Measurements from ENCODE around the gene PCSK6.
"Not testable (repeated sequence)": the region's sequence is repeated elsewhere in the genome, so short reads cannot be mapped to it uniquely, and the experiment has no call there.

Gene PCSK6

GRCh38 chr15:101482526-101483371, 6.8 kb downstream of the PCSK6 start:
- no peak for DNase-seq (ENCODE audit: low read depth)

- DNase-seq (ENCODE audit: low read depth): no peak
Measured at GRCh38 chr15:101481917-101482525, 7.5 kb downstream of the PCSK6 start.

DNA sequence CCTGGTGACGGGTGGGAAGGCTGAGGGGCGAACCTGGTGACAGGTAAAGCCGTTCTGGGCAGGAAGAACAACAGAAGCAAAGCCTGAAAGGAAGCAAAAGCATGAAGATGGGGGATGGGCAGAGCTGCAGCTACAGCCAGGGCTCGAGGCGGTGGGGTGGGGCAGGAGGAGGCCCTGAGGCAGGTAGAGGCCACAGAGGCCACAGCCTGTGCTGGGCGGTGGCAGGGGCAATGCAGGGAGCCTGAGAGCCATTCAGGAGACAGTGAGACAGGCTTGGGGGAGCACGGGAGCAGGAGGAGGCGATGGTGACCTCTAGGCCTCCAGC, 8.2 kb downstream of the PCSK6 start:
- DNase-seq (ENCODE audit: low read depth): no peak

DNA sequence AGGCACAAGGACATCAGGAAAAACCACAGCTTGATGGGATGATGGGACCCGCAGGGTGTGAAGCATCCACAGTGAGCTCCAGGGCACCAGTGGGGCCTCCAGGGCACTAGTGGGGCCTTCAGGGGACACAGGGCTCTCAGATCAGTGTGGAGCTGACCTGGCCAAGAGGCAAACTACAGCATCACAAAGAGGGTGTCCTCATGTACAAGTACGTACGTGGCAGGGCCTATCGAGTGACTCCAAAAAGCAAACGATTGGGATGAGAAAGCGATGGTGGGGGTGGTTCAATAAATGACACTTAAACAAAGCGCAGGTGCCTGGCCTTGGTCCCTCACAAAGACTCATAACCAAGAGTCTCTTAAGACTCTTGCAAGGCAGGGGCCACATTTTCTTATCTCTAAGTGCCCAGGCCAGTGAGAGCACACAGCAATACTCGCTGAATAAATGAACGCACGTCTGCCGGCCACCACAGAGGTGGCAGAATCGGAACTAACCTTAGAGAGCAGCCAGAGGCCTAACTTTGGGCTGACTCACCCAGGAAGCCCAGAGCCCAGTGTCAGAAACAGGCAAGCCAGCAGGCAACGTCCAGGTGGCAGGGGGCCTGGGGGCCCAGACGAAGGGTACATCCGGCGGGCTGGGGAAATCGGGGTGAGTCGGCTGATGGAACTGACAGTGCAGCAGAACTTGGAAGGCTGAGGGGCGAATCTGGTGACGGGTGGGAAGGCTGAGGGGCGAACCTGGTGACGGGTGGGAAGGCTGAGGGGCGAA, 8.7 kb downstream of the PCSK6 start:
- DNase-seq (ENCODE audit: low read depth): no peak

- DNase-seq (ENCODE audit: low read depth): no peak
Measured at GRCh38 chr15:101479851-101480612, 9.5 kb downstream of the PCSK6 start.

- no peak for DNase-seq (ENCODE audit: low read depth)
Measured at GRCh38 chr15:101479342-101479845, 10.1 kb downstream of the PCSK6 start.

DNA sequence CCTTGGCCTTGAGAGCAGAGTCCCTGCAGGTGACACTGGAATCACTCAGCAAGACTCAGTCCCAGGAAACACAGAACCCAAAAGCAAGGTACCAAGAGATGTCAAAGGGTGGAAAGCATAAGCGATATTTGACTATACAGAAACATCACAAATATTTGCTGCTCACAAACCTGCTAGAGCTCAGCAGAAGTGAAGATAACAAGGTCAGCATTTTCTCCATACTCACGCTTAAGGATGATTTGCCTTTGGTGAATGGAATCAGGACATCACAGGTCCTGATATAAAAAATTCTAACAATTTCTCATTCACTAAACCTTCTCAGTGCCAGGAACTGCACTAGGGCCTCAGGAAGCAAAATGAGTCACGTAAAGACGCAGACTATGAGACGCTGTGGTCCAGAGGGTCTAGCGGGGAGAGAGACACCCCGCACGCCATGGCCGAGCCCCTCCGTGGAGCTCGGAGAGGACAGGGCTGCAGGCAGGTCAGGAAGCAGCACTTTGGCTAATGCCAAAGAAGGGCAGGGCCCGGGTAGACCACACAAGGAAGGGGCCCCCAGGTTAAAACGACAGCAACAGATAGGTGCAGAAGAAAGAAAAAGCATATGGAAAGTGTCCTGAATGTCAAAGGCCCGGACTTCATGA, 10.7 kb downstream of the PCSK6 start:
- DNase-seq (ENCODE audit: low read depth): no peak

- no peak for DNase-seq (ENCODE audit: low read depth)
Measured at GRCh38 chr15:101477851-101478362, 11.6 kb downstream of the PCSK6 start.

DNA sequence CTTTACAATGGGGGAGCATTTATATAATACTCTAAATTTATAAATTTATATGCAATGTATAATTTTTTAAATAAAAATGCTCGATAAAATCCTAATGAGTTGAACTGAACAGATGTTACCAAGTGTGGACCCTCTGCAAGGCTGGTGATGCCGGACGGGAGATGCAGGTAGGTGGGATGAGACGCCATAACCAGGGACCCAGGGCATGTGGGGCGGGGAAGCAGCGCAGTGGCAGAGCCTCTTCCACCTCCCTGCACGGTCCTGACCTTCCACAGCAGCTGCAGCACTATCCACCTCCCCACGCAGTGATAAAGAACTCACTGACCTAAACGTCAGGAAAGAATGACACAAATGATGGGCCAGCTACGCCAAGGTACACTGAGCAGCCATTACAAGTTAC, 12.8 kb downstream of the PCSK6 start:
- DNase-seq (ENCODE audit: low read depth): no peak

GRCh38 chr15:101474983-101475382, 14.5 kb downstream of the PCSK6 start:
- no peak for DNase-seq (ENCODE audit: low read depth)

GRCh38 chr15:101474233-101474632, 15.3 kb downstream of the PCSK6 start:
- no peak for DNase-seq (ENCODE audit: low read depth)

DNA sequence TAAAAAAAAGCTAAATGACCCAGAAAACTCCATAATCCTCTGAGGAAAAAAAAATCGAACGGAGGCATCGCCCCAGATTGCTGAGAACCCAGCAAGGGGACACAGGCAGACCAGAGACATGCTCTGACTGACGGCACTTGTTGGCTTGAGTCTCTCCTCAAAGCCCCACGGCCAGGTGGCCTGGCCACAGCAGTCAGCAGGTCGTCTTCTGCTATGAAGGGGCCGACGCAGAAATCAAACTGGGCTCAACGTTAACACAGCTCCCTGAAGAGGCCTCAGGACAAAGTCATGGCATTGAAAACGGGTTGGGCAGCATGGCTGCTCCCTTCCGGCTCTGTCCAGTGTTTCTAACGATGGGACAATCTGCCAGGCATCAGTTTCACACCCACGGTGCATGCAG, 17.5 kb downstream of the PCSK6 start:
- no peak for DNase-seq (ENCODE audit: low read depth)

DNA sequence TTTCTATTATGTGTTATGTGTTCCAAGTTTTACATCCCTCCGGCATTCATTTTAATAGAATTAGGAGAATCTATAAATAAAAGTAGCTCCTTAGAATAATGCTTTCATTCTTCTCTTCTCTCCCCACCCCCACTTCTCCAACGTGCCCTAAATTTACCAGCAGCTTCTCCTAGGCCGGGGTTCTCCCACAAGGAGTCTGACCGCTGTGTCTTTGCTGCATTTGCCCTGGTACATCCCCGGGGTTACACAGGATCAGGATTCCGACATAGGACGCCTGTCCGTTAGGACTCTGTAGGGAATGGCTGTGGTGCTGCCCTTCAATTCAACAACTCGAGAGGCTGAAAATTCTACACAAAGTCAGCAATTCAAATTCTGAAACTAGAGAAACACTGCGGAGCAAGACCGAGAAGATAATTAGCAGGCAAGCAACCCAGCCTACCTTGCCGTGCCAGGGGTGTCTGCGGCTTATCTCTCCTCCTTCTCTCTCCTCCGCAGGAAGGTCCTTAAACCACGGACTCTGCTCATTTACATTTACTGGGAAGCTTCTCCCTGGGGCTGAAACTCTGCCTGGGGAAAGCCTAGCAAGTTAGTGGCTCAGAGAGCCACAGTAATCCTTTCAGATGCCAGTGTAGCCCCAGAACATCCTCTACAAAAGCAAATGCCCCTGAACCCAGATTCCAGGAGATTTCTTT, 18.8 kb downstream of the PCSK6 start:
- DNase-seq (ENCODE audit: low read depth): no peak

DNA sequence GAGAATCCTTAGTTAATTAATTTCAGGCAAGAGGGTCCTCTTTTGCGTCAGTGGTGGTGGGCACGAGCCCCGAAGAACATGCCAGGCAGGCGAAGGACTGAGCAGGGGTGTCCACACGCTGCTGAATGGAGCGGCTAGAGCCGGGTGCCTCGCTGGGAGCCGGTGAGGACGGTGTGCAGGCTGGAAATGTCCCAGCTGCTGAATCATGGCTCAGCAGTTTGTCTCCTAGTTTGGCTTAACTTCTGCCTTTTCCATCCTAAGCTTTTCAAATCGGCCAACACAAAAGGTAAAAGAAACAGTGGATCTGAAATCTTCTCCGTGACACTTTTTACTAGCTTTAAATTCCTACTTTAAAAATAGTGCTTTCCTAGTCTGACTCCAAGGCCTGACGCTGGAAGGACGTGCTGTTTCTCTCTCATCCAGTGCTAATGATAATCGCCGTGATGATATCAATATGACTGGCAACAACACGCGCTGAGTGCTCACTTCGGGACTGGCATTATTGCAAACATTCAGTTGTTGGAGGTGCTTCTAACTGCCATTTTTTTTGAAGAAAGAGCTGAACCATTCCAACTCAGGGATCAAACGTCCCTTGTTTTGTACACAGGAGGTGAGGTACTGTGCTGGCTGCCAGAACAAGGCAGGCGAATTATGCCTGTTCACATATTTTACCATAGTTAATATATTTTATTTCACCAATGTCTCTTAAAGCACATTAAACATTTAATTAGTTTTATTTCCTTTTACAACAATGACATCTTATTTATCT, 19.8 kb downstream of the PCSK6 start:
- no peak for DNase-seq (ENCODE audit: low read depth)

GRCh38 chr15:101466188-101466587, 23.3 kb downstream of the PCSK6 start:
- no peak for DNase-seq (ENCODE audit: low read depth)

- no peak for DNase-seq (ENCODE audit: low read depth)
Measured at GRCh38 chr15:101464999-101465669, 24.4 kb downstream of the PCSK6 start.

- no peak for DNase-seq (ENCODE audit: low read depth)
Measured at GRCh38 chr15:101464256-101464998, 25.1 kb downstream of the PCSK6 start.

GRCh38 chr15:101463696-101464095, 25.8 kb downstream of the PCSK6 start:
- DNase-seq (ENCODE audit: low read depth): not testable (repeated sequence)

DNA sequence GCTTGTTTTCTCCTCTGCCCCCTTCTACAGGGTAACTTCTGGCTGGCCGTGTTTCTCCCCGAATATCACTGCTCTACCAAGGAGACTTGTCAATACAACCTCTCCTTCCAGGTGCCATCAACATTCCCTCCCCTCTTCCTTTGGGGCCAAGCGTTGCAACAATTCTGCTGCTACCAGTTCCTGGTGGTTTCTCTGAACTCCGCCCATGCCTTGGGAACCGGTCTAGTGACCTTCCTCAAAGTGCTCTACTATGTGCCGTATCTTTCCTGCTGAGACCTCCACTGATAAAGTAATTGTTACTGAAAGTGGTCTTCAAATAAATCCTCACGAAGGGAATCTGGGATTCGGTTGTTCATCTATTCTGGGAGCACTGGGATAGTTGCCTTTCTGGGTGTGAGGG, 26.2 kb downstream of the PCSK6 start:
- DNase-seq (ENCODE audit: low read depth): no peak
